ENCODE results near the gene PPP2R5D.
"Not testable (repeated sequence)": the region's sequence is repeated elsewhere in the genome, so short reads cannot be mapped to it uniquely, and the experiment has no call there.

GRCh38 chr6:42954405-42954804 is 30.0 kb upstream of the PPP2R5D start:
- TF ChIP-seq CTCF (IDR thresholded peaks at IDR 0.05 in 4 of 5, conservative IDR thresholded peaks at IDR 0.05 in 1 of 5); POLR2A (IDR thresholded peaks at IDR 0.05): not testable (repeated sequence)

Measured in gastrocnemius medialis (tissue), 4 donors.